G401 (cell line): Measurements from ENCODE around the gene SECISBP2. TPM values are rescaled to one million over a fixed set of nuclear protein-coding genes. Genes with fewer than 3 reads are reported as not detected.
A peak's percentile ranks its signal among the peaks of the same experiment; 100 is the strongest.
"Not testable (repeated sequence)": the region's sequence is repeated elsewhere in the genome, so short reads cannot be mapped to it uniquely, and the experiment has no call there.

ENCODE experiments used
- DNase-seq: peaks from one replicate; pipeline ENCODE4 v3.0.0-alpha.2; 2015; ENCODE audit warnings: low spot score
- in situ Hi-C: cut with HindIII; loops from 2 replicates; pipeline ENCODE4 v1.10.0; 2016; ENCODE audit warnings: low sequenced_read_pairs, mixed read lengths
- total RNA-seq: library from RNA; depleted of rRNA; stranded (reverse); fragments of >200 nt; shearing (Covaris generic); gene quantifications from 2 replicates; pipeline ENCODE4 v1.2.3, GENCODE V29; 2014

The SECISBP2 gene
- total RNA-seq, 1 experiment from 2014 or later: 38.8 TPM

DNA sequence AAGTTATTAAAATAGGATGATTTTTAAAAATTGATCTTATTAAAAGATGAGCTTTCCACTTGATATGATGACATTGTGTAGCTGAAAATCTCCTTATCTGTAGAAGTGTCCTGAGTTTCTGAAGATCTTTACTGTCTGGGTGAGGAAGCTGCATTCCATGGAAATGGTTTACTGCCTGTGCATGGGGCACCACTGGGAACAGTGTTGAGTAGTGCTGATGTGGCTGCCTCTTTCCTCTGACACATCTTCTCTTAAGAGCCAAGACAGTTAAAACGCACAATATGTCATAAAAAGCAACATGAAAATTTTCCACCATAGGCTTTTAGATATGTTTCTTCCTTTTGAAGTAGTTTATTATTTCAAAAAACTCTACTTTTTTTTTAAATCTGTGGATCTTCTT is 24.6 kb downstream of the SECISBP2 start:
- in situ Hi-C loops: no loop called here
- DNase-seq: no peak

DNA sequence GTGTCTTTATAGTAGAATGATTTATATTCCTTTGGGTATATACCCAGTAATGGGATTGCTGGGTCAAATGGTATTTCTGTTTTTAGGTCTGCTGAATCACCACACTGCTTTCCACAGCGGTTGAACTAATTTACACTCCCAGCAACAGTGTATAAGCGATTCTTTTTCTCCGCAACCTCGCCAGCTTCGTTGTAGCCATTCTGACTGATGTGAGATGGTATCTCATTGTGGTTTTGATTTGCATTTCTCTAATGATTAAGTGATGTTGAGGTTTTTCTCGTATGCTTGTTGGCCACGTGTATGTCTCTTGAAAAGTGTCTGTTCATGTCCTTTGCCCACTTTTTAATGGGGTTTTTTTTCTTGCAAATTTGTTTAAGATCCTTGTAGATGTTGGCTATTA is 25.5 kb downstream of the SECISBP2 start:
- in situ Hi-C loops, DNase-seq: not testable (repeated sequence)

DNA sequence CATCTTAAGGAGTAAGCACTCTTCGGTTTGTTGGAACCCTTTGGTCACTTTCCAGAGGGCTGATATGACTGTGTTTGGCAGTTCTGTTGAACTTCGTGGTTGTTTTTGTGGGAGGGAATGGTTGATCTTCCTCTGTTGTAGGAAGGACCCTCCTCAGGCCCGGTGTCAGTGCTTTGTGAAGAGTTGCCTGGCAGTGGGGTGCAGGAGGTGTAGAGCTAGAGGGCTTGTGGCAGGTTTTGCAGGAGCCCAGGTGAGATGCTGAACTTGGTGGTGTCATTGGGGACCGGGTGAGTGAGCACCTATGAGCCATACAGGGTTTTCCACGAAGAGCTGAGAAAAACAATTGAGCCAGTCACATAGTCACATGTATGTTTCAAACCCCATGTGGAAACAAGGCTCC is 27.2 kb downstream of the SECISBP2 start:
- DNase-seq: no peak
- in situ Hi-C loops: no loop called here

DNA sequence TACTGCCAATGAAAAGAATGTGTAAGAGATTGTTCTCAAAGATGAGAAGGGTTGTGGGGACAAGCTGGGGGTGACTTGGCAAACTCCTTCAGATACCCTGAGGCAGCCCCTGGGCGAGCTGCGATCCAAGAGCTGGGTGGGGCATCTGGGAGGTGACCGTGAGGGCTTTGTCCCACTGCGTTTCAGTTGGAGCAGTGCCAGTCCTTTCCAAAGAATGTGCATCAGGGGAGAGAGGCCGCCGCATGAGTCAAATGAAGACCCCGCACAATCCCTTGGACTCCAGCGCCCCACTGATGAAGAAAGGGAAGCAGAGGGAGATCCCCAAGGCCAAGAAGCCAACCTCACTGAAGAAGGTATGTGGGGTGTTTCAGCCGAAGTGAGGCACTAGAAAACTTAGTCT is 28.4 kb downstream of the SECISBP2 start:
- DNase-seq: no peak
- in situ Hi-C loops: no loop called here

DNA sequence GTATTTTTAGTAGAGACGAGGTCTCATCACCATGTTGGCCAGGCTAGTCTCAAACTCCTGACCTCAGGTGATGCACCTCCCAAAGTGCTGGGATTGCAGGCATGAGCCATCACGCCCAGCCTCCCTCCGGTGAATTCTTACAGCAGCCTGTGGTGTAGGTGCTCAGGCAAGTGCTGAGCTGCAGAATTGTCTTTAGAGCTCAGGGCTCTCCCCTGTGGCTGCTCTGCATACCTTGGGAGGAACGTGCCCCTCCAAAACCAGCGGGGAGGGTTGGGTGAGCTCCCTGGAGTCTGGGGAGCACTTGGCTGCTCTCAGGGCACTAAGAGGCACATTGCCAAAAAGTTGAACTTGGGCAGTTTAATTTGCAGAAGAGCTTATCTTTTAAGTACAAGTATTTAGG is 29.4 kb downstream of the SECISBP2 start:
- DNase-seq: no peak
- in situ Hi-C loops: no loop called here

DNA sequence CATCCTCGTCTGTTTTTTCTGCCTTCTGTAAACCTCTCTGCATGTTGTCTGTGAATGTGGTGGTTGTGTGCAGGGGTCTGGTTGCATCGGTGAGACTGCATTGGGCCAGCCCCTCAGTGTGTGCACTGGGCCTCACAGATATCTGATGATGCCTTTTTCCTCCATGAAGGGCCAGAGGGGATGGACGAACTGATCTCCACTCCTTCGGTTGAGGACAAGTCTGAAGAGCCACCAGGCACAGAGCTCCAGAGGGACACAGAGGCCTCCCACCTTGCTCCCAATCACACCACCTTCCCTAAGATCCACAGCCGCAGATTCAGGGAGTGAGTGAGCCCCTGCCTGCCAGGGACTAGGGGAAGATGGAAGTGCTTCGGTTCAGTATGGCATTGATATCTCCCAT is 31.3 kb downstream of the SECISBP2 start:
- in situ Hi-C loops: no loop called here
- DNase-seq: no peak

DNA sequence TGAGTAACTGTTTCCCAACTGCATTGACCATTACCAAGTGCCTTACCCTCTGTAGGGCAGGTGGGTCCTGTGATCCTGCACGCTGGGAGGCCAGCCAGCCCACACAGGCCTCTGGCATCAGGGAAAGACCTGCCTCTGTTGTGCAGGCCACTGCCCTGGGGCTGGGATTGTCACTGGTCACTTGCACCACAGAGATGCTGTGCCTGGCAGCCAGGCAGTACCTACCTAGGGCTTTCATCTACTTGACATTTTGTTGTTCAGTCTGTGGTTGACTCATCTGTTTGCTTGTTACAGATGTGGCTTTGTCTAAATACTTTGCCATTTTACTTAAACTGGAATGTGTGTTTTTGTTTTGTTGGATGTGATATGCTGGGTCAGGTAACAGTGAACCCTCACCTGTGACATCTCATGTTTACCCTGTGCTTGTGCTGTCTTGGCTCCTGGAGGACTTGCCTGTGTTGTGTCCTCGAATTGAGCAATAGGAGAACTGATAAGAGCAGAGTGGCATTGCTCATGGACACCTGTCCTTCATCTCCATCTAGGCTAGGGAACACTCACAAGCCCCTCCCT is 32.8 kb downstream of the SECISBP2 start:
- DNase-seq: no peak
- in situ Hi-C loops: no loop called here

DNA sequence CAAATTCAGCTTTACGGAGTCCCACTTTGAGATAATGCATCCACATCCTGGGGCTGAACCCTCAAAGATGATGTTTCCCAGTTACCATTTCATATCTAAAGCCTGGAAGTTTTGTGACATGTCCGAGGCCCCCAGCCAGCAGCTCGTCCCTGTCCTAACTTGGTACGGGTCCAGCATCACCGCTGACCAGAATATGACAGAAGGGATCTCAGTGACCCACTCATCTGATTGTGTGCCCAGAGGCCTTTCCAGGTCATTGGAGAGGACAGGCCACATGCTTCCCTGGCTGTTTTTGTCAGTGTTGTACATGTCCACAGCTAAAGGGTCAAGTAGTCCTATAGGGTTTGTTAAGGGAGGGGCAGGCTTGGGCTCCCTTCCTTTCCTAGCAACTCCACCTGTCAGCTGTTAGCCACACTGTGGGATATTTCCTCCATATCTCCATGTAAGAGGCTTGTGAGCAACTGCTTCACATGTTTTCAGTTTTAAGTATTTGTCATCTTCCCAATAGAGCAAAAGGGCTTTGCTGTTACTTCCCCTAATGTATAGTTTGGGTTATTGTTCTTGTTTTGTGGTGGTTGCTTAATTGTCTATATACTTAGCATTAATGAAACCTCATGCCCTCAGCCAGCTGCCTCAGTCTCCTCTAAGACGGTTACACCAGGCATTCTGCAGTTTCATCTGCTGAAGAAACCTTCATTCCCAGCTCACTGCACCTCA is 33.4 kb downstream of the SECISBP2 start:
- peak; percentile 49 for DNase-seq
- in situ Hi-C loops: no loop called here

DNA sequence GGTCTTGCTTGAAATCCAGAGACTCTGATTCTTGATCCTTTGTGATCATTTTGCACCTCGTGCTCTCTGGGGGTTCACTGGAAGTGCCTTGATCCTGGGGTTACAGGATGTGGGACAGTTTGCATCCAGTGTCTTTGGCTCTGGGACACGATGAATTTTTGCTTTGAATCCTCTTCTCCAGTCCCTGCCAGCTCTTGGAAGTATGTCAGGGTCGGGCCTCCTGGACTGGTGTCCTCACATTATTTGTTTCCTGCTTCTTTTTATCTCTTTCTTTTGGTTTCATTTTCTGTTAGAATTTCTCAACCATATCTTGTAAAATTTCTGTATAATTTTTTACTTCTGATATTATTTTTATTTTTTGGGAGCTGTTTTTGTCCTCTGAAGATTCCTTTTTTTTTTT is 34.2 kb downstream of the SECISBP2 start:
- in situ Hi-C loops: no loop called here
- DNase-seq: no peak

DNA sequence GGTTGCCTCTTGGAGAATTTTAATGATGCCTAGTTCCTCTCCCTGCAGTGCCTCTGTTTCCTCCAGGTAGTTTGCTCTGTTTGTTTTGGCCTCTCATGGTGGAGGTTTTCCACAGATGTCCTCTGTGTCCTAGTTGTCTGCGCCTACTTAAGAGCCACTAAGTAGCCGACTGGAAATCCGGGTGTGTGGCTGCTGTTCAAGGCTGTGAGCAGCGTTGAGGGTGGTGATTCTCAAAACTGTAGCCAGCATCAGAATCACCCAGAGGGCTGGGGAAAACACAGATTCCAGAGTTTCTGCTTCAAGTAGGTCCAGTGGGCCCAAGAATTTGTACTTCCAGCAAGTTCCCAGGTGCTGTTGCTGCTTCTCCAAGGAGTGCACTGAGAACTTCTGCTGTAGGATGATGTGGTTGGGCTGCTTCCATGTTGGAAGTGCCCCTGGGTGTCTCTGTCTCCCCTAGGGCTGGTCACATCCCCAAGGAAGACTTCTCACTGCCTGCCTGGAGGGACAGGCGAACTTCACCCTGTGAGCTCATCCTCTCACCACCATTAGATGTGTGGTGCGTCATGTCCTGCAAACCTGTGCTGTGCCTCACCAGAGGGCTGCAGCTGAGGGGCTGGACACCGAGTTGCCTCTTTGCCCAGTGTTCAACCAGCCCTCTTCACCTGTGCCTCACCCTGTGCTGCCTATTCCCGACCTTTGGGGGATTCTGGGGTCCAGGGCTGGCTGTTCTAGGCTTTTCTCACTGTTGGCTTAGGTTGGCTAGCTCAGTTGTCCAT is 34.8 kb downstream of the SECISBP2 start:
- DNase-seq: no peak
- in situ Hi-C loops: no loop called here

DNA sequence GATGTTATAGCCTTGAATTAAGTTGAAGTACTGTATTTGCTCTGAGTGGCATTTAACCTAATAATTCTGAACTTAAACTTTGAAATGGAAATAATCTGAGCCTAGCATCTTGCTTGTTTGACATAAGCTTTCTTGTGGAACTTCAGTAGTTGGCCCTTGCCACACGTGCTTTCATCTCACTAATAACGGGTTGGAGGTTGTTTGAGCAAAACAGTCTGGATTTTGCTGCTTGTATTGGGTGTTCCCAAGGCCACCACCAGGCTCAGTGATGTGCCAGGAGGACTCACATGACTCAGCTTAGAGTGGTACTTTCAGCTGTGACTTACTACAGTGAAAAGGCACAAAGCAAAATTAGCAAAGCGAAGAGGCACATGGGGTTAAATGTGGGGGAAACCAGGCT is 35.7 kb downstream of the SECISBP2 start:
- in situ Hi-C loops: no loop called here
- no peak for DNase-seq

DNA sequence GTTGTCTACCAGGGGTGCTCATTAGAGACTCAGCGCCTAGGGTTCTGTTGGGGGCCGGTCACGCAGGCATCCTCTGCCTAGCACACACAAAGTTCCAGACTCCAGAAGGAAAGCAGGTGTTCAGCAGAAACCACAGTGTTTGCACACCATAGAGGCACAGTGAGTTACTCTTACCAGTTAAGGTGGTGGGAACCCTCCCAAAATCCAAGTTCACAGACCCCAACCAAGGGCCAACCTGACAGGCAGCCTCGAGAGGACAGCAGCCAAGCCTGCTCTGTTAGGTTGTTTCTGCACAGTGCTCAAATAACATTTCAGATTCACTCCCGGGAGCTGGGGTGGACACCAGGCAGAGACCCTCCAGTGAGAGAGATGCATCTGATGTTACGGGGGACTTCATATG is 36.2 kb downstream of the SECISBP2 start:
- no peak for DNase-seq
- in situ Hi-C loops: no loop called here

DNA sequence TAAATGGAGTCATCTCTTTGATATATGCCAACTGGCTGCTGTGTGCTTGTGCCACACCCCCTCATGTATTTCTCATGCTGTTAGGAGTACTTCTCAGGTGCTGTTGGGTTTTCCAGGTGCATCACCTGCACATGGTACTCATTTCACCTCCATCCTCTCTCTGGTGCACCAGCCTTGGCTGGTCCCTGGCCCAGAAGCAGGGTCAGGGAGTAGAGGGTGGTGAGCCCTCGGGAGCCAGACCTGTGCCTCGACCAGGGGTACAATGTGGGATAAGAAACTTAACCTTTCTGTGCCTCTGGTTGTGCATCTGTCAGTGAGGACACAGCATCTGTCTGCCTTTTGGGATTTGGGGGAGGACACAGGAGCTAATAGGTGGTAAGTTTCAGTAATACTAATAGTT is 38.5 kb downstream of the SECISBP2 start:
- no peak for DNase-seq
- in situ Hi-C loops: no loop called here

DNA sequence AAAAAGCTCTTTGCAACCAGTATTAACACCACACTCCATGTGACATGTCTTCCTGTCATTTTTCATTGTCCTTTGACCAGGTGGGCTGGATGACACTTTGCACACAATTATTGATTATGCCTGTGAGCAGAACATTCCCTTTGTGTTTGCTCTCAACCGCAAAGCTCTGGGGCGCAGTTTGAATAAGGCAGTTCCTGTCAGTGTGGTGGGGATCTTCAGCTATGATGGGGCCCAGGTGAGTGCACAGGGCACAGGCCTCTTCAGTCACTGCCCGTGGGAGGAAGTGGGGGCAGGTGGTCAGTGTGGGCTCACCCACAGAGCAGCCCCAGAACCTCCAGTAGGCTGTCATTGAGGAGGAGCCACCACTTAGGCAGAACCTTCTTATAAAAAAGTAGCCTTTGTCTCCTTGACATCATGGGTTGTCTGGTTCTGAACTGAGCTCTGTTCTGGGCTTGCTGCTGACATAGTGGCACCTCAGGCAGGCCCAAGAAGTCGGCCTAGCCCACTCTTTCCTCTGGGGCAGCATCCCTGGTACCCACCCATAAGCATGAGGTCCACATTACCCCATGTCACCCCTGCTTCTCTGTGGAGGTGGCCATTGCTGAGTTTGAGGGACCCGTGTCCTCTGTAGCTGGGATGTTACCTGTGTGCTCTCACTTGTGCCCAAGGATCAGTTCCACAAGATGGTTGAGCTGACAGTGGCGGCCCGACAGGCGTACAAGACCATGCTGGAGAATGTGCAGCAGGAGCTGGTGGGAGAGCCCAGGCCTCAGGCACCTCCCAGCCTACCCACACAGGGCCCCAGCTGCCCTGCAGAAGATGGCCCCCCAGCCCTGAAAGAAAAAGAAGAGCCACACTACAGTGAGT is 39.3 kb downstream of the SECISBP2 start:
- no peak for DNase-seq
- in situ Hi-C loops: no loop called here

DNA sequence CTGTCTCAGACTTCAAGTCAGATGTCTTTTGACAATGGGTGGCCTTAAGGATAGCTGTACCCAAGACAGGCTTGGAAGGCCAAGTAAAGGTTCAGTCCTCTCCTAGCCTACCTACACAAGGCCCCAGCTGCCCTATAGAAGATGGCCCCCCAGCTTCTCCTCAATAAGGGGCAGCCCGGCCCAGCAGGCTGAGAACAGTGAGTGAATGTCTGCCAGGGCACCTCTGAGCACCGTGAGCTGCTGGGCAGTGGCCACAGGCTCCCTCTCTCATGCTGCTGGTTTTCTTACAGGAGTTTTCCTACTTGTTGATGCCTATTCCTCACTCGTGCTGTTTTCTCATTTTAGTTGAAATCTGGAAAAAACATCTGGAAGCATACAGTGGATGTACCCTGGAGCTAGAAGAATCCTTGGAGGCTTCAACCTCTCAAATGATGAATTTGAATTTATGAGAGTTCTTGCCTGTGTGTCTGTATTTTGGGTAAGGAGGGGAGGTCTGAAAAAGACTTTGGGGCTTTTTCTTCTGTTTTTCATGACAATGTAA is 40.1 kb downstream of the SECISBP2 start:
- DNase-seq: no peak
- in situ Hi-C loops: no loop called here

DNA sequence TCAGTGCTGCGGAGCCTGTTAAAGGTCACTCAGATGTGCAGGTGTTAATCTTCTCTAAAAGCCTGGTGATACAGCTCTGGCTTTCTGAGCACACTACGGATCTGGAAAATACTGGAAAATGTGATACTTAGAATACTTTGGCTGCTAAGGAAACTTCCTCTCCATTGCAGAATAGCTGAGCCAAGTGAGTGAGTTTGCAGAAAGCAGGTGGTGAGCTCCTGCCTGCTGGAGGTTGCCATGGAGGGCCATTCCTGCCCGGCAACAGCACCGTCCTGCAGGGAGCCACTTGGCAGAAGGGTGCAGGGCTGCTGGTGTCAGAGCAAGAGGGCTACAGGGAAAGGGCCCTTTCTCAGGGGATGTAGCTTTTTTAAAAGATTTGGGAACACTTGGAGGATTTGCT is 40.7 kb downstream of the SECISBP2 start:
- DNase-seq: peak; percentile 79
- in situ Hi-C loops: no loop called here

DNA sequence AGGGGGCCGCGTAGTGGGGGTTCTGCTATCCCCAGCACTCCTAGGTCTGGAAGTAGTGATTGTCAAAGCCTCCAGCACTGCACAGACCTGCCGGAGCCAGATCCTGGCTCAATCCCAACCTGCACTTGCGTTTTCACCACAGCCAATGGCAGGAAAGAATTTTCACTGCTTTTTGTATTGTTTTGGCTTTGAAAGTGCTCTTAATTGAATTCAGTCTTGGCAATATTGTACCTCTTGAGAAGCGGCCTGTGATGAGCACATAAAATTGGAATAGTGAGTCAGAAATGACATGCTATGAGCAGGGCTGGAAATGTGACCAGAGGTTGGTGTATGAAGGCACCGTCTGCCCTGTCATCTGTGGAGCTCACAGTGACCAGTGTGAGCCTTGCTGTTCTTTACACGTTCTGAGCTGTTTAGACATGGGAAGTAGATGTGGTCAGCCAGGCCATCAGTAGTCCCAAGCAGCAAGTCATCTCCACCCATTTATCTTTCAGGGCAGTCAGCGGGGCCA is 41.5 kb downstream of the SECISBP2 start:
- in situ Hi-C loops: no loop called here
- peak; percentile 42 for DNase-seq

DNA sequence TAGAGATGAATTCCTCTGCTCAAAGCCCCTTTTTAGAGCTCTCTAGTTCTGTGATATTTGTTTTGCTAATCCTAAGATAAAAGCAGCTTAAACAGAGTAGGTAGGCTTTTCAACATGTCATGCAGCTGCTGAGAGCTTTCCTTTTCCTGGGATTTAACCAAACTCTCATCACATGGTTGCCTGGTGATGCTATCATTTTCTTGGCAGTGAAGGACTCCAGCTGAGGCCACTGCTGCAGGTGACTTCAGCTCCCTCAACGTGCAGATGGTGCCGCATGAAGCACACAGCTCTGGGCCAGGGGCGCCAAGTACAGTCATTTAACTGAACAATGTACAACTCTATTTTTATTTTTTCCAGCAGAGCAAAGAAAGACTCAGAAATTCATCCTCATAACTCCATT is 42.2 kb downstream of the SECISBP2 start:
- peak; percentile 19 for DNase-seq
- in situ Hi-C loops: no loop called here

DNA sequence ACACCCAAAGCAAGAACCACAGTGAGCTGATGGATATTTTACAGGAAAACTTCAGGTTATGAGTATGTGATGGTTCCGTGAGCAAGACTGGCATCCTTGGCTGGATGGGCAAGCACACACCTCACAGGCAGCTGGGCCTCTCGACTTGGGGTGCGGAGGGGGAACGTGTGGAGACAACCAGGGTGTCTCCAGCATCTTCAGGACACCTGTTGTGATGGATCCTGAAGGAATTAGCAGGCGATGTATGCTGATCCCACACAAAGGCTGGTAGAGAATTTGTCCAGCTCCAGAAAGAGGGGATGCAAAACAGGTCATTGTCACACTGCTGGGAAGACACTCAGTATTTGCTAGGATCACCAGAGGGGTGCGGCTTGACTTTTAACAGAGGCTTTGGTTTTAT is 42.7 kb downstream of the SECISBP2 start:
- in situ Hi-C loops: no loop called here
- no peak for DNase-seq
